HG03520 (cell line): ENCODE data around the gene ZNF236.

Source experiments
- ATAC-seq: cut with Tn5 transposase; IDR thresholded peaks from one replicate; pipeline ENCODE4 v1.9.1; 2021; ENCODE audit warnings: mild to moderate bottlenecking, moderate library complexity; ENCODE audit not compliant: unreplicated experiment

Gene ZNF236

DNA sequence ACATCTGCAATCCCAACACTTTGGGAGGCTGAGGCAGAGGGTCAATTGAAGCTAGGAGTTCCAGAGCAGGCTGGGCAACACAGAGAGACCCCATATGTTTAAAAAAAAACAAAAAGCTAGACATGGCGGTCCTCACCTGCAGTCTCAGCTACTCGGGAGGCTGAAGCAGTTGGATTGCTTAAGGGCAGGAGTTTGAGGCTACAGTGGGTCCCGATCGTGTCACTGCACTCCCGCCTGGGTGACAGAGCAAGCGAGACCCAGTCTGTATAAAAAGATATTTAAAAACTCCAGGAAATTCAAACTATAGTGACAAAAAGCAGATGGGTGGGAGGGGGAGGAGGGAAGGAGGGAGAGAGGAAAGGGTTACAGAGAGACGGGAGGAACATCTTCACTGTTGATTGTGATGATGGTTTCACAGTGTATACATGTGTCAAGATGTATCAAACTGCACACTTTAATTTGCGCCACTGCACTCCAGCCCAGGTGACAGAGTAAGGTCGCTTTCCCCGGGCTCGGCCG, 942 bp upstream of the ZNF236 start:
- ATAC-seq: peak; percentile 19

DNA sequence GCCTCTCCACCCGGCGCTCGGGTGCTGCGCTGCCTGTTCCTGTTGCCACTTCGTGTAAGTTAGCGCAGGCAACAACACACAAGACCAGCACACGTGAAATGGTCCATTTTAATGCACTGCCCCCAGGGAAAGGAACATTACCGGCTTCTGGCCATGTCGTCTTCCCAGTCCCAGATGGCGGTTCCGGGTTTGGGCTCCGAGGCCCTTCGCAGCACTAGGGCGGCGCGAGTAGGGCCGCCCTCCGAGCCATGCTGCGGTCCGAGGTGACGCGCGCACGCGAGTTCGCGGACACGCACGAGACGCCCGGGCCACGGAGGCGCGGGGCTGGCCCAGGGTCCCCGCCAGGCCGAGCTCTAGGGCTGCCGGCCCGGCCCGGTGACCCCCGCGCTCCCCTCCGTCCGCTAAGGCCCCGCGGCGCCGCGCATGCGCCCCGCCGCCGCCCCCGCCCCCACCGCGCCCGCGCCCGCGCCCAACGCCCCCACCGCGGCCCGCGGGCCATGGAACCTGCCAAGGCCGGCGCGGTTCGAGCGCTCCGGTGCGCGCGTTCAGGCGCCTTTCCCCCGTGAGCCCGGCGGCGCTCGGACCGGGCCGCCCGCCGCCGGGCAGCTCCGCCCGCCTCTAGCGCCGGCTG, 367 bp upstream of the ZNF236 start:
- peak; percentile 31 for ATAC-seq

DNA sequence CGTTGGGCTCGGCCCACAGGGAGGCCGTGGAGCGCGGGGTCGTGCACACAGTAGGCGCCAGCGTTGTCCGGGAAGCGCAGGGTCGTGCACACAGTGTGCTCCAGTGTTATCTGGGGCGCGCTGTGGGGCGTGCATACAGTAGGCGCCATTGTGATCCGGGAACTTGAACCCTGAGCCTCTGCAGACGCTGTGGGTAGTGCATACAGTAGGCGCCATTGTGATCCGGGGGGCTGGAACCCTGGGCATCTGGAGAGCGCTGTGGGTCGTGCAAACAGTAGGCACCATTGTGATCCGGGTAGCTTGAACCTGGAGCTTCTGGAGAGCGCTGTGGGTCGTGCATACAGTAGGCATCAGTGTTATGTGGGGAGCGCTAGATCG, 793 bp downstream of the ZNF236 start:
- ATAC-seq: no peak

DNA sequence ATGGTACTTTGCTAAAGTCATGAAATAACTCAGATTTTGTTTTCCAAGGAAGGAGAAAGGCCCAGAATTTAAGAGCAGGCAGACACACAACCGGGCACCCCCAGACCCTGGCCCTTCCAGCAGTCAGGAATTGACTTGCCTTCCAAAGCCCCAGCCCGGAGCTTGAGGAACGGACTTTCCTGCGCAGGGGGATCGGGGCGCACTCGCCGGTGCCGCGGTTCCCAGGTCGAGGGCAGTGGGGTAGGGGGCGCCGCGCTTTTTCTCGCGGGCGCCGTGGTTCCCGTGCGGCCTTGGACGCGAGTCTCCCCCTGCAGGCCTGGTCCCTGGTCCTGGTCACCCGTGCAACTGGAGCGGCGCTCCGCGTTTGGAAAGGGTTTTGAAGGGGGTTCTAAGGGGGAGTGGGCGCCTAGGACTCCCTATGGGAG, 1.2 kb downstream of the ZNF236 start:
- ATAC-seq: no peak

DNA sequence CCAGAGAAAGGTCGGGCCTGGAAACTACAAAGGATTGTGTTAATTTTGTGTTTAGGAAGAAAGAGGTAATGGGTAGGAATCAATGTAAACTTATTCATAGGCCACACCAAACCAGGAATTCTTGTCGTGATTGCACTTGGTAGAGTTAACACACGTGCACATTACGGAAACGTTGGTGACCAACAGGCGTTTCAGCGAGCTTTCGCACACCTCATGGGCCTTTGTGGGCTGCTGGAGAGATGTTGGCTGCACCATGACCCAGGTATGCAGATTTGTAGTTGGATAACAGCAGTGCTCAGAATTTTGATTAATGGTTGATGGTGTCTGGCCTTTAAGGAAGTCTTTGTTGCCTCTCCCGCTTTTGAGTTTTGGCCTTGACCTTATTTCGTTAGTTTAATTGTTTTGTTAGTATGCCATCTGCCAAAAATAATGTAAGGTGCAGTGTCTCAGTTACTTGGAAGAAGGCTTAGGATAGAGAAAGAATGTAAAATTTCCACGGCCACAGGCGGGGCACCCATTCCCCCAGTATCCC, 1.9 kb downstream of the ZNF236 start:
- ATAC-seq: no peak

DNA sequence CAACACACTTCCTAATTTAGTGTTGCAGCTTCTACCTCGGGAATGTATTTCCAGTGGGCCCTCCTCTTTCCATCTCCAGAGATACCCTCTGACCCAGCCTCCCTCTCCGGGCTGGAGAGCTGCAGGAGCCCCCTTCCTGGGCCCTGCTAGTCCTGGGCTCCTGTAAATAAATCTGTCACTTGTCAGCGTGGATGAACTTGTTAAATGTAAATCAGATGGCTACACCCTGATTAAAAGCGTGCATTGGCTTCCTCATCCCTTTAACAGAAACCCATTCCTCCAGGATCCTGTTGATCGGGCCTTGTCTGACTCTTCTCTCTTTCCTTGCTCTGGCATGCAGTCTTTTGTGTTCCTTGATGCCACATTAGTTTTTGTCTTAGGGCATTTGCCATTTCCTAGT, 2.4 kb downstream of the ZNF236 start:
- no peak for ATAC-seq

DNA sequence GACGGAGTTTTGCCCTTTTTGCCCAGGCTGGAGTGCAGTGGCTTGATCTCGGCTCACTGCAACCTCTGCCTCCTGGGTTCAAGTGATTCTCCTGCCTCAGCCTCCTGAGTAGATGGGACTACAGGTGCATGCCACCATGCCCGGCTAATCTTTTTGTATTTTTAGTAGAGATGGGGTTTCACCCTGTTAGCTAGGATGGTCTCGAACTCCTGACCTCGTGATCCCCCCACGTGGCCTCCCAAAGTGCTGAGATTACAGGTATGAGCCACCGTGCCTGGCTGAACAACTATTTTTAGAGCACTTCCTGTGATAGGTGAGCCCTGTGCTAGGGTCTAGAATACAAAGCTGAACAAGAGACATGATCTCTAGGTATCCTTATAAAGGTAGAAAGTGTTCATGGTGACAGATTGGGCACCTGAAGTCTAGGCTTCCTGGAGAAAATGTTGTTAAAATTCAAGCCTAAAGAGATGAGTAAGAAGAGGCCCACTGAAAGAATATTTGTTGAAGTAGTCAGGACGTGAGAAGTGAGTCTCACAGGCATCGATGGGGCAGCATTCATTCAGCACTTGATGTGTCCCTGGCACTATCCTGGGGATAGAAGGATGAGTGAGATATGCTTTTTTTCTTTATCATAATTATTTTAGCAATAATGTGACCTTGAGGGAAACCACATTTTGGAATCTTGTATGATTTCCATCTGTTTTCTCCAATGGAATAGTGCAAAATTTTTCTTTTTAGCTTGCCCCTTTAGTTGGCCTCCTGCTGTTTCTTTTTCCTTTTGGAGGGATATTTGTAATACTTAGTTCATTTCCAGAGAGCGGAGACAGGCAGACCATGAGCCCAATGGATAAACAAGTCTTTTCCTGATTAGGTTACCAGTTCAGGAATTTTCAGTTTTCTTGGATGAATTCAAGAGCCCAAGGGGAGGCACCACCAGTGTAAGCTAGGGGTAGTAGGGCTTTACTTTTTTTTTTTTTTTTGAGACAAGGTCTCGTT, 5.1 kb downstream of the ZNF236 start:
- ATAC-seq: no peak

DNA sequence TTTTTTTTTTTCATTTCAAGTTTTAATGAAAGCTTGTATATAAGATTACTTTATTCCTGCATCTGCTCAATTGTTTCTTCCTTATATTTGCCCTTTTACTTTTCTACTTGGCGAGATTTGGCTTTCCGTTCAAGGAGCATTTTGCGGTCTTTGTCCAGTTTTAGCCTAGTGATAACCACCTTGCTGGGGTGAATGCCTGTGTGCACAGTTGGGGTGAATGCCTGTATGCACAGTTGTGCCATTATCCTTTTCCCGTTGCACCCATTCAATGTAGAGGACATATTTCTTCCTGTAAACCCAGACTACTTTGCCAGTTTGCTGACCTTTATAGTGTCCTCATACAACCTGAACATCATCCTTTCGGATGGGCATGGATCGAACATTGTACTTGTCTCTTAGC, 12.0 kb downstream of the ZNF236 start:
- no peak for ATAC-seq

DNA sequence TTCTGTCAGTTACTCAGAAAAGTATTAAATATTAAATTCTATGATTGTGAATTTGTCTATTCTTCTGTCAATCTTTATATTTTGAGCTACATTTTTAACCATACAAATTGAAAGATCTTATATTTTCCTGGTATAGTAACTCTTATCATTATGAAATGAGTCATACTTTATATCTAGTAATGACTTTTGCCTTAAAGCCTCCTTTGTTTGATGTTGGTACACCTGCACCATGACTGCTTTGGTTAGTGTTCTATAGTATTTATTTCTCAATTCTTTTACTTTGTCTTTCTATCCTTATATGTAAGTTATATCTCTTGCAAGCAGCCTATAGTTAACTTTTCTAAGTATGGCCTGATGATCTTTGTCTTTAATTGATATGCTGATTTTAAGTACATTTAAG, 13.0 kb downstream of the ZNF236 start:
- no peak for ATAC-seq

DNA sequence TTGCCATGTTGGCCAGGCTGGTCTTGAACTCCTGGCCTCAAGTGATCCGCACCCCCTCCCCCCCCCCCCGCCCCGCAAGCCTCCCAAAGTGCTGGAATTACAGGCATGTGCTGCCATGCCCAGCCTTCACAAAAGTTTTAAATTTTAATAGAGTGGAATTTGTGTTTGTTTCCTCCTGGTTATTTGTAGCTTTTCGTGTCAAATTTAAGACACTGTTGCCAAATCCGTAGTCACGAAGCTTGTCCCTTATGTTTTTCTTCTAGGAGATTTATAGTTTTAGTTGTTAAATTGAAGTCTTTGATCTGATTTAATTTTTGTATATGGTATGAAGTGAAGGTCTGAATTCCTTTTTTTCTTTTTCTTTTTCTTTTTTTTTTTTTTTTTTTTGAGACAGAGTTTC, 14.7 kb downstream of the ZNF236 start:
- ATAC-seq: no peak

DNA sequence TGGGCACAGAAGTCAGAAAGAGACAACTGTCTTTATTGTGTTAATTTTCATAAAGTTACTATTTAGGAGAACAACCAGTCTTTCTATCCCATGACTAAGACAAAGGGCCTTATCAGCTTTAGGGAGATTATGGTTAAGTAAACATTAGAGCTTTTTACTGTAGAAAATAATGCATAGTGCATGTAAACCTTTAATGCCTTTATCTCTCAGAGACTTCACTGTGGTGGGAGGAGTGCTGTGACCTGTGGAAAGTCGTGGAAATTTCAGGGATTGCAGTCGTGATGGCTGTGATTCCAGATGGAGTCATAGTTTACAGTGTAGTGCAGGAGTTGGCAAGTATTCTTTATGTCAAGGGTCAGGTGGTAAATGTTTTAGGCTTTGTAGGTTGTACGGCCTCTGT, 15.8 kb downstream of the ZNF236 start:
- no peak for ATAC-seq

DNA sequence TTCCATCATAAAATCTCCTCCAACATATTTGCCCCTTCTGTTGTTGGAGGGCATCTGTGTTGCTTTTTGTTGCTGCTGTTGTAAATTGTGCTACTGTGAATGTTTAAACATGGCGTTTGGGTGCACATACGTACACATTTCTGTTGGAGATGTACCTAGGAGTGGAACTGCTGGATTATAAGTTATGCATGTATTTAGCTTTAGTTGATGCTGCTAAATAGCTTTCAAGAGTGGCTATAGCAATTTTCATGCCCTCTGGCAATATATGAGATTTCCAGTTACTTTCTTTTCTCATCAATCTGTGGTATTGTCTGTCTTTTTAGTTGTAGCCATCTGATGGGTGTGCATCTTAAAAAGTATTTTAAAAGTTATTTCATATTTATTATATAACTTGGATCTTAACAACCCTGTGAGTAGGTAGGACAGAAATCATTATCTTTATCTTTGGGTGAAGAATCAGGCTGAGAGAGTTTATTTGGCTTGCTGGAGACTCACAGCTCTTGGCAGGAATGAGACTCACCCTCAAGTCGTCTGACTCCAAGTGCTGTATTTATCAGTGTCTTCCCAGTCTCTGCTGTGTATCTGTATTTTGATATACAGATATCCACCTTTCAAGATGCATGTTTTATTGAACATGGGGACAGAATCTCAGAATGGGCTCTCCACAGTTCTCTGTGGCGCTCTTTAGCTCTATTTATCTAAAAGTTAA, 16.9 kb downstream of the ZNF236 start:
- ATAC-seq: no peak

DNA sequence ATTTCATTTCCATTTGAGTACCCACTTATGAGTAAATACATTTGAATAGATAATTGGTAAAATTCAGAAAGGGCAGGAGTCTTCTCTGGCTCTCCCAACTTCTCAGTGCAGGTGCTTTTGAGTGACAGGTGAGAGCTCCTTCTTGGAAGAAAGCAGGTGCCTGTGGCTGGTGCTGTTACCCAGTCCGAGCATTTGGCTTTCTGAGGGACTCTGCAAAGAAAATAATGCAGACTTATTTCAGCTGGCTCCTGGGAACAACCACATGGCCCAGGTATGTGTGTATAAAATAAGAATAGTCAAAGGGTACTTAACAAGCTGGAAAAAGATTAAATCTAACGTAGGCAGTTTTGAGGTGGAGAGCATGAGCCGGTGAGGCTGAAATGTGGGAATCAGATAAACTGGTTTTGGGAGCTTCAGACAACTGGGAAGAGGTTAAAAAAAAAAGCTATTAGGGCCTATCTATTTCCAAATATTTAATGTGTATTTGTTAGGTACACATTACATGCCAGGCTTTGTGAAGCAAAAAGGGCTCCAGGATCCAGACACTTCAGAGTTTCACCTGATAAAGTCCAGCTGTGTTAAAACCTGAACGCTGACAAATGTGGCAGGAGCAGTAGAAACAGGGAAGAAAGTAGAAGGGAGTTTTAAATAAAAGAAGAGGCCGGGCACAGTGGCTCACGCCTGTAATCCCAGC, 20.6 kb downstream of the ZNF236 start:
- no peak for ATAC-seq

DNA sequence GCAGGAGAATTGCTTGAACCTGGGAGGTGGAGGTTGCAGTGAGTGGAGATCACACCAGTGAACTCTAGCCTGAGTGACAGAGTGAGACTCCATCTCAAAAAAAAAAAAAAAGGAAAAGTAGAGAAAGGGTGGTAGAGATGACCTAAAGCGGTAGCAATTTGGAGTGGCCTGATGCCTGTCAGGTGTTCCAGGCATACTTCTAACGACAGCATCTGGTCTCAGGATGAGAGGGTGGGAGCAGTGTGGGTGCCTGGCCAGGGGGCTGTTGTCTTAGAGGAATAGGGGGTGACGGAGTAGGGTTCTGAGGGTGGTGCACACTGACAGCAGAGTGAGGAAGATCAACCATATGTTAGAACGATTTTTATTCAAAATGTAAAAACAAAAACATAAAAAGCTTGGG, 21.8 kb downstream of the ZNF236 start:
- no peak for ATAC-seq

DNA sequence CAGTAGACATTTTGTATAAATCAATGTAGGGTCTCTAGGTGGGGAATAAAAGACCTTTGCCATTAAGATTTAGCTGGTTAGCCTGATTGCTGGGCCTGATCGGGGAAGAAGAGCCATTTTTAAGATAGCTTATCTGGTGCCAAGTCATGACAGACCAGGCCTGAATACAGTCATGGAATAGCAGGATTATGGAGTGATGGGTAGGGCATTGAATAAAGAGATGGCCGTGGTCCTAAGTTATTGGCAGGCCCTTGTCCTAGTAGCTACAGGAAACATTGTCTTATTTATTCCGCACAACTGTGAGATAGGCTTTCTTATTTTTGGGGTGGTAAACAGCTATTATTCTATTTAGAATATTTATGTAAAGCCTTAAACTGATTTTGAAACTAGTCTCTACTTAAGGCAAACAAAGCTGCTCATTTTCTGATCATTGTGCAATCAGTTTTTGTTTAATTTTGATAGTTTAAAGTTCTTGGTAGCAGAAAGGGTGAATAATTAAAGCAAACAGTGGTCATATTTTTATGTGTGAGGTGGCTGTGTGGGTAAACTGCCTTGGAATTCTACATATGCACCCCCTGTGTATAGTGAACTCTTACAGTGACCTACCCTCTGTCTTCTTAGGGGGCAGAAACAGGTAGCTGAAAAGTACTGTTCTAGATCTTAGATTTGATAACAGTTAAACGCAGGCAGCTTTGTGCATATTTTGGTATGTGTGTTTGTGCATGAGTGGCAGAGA, 22.6 kb downstream of the ZNF236 start:
- no peak for ATAC-seq

DNA sequence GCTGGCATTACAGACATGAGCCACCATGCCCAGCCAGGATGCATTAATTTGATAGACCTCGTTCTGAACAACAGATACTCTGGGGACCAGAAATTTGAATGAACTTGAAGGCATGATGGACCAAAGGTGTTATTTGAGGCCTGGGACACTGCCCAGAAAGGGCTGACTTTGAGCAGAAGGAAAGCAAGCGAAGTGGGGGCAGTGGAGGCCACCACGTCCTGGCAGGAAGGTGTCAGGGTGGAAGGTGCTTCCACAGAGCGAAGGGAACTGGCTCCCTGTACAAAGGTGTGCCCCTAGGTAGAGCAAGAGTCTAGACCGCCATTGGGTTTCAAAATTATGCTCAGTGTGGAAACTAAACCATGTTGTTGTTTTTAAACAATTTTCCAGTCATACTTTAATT, 23.9 kb downstream of the ZNF236 start:
- ATAC-seq: no peak

DNA sequence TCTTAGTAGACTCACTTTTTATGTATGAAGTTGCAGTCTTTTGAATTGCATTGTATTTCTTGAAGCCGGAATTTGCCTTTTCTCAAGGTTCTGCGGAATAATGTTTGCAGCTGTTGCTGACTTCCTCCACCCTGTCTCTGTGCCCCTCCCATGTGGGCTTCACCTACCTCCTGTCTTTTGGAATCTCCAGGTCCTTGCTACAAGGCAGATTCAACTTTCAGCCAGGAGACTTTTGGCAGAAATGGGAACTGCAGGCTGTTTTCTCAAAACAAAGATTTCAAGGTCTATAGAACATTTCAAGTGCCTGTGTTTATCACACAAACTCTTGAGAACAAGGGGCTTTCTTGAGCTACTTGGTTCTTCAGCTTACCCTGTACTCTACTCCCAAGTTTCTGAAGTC, 25.6 kb downstream of the ZNF236 start:
- no peak for ATAC-seq

DNA sequence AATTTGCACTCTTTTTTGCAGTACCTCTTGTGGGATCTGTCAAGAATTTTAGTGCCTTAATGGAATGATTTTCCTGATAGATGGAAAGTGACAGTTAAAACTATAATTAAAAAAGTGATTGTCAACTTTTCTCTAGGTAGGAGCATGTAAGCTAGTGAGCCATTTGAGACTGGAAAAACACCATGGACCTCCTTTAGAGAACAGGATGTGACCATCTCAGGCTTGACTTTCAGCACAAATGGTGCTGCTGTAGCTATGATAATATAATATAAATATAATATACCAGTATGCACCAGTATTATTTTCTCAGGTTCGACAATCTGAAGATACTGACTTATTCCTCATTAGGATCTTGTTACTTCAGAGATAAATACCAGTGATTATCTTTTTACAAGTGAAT, 27.8 kb downstream of the ZNF236 start:
- ATAC-seq: no peak

DNA sequence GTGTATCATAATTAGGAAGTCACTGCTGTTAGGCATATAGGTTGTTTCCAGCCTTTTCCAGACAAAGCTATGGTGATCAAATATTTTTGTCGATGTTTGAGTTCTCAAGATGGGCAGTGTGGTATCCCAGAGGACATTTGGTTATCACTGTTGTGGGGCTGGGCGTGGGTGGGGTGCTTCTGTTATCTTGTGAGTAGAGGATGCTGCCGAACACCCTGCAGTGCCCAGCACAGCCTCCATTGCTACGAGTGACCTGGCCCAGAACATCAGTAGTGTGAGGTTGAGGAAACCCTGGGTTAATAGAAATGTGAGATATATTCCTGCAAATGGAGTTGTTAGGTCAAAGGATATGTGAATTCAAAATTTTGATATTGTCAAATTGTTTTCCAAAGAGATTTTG, 33.2 kb downstream of the ZNF236 start:
- ATAC-seq: no peak

DNA sequence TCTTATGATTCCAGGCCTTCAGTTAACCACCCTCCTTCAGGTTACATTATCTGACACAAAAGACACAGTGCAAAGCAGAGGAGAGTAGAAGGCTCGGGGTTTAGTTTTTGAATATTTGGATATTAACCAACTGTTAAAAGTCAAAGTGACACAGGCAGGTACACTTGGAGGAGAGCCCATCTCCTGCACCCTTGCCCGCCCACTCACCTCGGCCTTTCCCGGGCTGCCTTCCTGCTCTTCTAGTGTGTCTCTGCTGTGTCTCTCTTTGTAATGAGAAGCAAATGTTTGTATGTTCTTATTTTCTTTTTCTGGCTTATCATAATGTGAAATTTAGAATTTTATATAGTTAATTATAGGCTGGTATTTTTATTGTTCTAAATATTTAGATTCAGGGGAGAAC, 35.1 kb downstream of the ZNF236 start:
- ATAC-seq: no peak
